Stimulated activated CD4-positive, alpha-beta T cell treated with anti-CD3 and anti-CD28 coated beads, TNF-alpha, amount 100 ng/mL, for 48 hours (primary cell): ENCODE data around the gene UNC13A.
A peak's percentile ranks its signal among the peaks of the same experiment; 100 is the strongest.

Source experiments
- DNase-seq, 3 donors: peaks; one replicate each; pipeline ENCODE4 v3.0.0-alpha.2; 2020; ENCODE audit warnings: low read depth in 3 of 3

Gene UNC13A

DNA sequence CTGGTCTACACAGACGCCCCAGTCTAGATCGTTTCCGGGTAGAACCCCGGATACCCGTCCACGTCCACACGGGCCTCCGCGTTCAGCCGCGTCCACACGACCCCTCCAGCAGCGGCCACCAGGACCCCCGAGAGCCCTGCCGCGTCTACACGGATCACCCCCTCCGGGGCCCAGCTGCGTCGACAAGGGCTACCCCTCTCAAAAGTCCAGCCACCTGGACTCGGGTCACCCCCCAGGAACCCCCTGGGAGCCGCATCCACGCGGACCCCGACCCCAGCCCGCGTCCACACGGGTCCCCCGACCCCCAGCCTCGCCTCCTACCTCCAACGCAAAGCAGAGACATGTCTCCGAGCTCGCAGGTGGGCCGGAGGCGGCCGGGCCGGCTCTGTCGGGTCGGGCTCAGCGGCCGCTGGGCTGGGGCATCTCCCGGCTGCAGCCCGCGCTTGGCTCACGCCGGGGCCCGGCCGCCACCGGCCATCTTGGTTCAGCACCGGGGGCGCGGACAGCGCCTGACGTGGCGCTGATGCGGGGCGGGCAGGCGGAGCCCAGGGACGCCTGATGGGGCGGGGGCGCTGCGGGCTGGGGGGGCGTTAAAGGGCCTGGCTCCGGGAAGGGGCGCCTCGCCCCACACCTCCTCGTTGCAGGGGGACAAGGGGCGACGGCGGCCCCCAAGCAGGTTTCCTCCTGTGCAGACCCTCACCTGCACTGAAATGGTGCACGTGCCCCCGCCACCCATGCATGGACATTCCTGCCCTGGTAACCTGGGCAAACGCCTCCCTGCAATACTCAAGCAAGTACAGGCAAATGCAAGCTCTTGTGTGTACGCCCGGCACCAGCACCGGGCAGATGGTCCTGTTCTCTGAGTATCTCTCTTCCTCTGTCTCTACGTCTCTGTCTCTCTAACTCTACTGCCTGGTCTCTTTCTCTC is at the start of gene UNC13A:
Gene UNC13A, minus strand, starts transcription at position 498 of the 928 bp plus-strand sequence. Its CDS starts 155 bp downstream, at position 343.
- peak in 2 of 3 donors; percentile 14 to 36 for DNase-seq

DNA sequence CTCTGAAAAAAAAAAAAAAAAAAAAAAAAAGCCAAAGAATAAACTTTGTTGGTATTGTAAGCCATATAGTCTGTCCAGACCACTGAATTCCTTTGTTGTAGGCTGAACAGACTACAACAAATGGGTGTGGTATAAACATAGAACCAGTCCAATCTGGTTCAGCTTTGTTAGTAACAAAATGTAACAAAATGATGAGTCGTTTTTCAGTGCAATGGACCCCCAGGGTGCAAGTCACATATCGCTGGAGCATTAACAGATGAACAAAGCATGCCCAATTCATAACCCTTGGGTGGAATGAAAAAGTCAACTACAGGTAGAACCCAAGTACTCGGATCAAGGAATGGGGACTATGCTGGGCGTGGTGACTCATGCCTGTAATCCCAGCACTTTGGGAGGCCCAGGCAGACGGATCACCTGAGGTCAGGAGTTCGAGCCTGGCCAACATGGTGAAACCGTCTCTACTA is 49.6 kb upstream of the UNC13A start:
- DNase-seq = no peak

DNA sequence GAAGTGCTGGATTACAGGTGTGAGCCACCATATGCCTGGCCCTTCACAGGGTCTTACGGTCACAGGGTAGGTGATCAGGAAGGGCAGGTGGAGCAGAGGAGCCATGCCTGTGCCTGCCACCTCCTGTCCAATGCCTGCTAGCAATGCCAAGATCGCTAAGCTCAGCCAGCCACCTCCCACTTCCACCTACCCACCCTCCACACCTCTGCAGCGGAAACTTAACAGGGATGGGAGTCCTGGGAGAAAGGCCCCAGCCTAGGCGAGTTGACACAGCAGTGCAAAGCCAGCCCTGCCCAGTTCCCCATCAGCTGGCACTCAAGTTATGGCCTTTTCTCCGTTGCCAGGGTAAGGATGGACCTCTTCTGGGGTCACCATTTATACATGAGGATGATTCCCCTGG is 47.3 kb upstream of the UNC13A start:
- DNase-seq = no peak

DNA sequence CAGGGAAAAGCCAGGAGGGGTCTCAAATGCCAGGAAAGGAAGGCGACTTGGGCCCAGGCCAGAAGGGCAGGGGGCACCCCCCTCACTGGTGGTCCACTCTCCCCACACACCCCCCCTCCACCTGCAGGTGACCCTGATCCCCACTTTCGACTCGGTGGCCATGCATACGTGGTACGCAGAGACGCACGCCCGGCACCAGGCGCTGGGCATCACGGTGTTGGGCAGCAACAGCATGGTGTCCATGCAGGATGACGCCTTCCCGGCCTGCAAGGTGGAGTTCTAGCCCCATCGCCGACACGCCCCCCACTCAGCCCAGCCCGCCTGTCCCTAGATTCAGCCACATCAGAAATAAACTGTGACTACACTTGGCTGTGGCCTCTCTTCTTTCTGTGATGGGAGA is 46.0 kb upstream of the UNC13A start:
- no peak for DNase-seq

DNA sequence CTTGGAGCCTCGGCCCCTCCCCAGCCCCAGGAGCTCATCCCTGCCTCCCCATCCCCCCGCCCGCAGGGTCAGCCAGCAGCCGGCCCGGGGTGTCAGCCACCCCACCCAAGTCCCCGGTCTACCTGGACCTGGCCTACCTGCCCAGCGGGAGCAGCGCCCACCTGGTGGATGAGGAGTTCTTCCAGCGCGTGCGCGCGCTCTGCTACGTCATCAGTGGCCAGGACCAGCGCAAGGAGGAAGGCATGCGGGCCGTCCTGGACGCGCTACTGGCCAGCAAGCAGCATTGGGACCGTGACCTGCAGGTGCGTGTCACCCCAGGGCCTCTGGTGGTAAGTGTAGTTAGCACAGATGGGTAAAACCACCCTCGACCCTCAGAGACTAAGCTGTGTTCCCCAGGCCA is 45.0 kb upstream of the UNC13A start:
- DNase-seq = no peak

DNA sequence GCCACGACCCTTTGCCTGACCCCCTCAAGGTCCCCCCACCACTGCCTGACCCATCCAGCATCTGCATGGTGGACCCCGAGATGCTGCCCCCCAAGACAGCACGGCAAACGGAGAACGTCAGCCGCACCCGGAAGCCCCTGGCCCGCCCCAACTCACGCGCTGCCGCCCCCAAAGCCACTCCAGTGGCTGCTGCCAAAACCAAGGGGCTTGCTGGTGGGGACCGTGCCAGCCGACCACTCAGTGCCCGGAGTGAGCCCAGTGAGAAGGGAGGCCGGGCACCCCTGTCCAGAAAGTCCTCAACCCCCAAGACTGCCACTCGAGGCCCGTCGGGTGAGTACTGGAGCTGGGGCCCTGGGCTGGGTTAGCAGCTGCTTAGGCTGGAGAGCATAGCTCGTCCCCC is 39.7 kb upstream of the UNC13A start:
- no peak for DNase-seq

DNA sequence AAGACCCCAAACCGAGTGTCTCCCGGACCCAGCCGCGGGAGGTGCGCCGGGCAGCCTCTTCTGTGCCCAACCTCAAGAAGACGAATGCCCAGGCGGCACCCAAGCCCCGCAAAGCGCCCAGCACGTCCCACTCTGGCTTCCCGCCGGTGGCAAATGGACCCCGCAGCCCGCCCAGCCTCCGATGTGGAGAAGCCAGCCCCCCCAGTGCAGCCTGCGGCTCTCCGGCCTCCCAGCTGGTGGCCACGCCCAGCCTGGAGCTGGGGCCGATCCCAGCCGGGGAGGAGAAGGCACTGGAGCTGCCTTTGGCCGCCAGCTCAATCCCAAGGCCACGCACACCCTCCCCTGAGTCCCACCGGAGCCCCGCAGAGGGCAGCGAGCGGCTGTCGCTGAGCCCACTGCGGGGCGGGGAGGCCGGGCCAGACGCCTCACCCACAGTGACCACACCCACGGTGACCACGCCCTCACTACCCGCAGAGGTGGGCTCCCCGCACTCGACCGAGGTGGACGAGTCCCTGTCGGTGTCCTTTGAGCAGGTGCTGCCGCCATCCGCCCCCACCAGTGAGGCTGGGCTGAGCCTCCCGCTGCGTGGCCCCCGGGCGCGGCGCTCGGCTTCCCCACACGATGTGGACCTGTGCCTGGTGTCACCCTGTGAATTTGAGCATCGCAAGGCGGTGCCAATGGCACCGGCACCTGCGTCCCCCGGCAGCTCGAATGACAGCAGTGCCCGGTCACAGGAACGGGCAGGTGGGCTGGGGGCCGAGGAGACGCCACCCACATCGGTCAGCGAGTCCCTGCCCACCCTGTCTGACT is 39.0 kb upstream of the UNC13A start:
- no peak for DNase-seq

DNA sequence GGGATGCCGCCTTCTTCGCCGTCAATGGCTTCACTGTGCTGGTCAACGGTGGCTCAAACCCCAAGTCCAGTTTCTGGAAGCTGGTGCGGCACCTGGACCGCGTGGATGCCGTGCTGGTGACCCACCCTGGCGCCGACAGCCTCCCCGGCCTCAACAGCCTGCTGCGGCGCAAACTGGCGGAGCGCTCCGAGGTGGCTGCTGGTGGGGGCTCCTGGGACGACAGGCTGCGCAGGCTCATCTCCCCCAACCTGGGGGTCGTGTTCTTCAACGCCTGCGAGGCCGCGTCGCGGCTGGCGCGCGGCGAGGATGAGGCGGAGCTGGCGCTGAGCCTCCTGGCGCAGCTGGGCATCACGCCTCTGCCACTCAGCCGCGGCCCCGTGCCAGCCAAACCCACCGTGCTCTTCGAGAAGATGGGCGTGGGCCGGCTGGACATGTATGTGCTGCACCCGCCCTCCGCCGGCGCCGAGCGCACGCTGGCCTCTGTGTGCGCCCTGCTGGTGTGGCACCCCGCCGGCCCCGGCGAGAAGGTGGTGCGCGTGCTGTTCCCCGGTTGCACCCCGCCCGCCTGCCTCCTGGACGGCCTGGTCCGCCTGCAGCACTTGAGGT is 38.1 kb upstream of the UNC13A start:
- DNase-seq = no peak

DNA sequence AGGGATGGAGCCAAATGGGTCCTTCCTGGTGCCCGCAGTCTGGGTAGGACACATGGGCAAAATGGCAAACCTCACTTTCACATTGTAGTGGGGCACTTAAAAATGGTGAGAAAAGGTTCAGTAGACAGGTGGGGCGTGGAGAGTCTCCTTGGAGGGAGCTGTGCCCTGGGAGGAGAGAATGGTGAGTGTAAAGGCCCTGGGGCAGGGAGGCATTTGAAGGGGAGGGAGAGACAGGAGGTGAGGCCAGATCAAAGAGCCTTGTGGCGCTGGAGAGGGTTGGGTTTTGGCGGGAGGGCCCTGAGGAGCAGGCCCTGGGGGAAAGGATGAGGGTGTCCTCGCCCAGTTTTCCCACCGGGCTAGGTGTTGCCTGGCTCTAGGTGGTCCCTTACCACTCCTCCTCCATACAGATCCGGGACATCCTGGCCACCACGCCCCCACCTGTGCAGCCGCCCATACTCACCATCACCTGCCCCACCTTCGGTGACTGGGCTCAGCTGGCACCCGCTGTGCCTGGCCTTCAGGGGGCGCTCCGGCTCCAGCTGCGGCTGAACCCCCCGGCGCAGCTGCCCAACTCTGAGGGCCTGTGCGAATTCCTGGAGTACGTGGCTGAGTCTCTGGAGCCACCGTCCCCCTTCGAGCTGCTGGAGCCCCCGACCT is 37.4 kb upstream of the UNC13A start:
- DNase-seq = no peak

DNA sequence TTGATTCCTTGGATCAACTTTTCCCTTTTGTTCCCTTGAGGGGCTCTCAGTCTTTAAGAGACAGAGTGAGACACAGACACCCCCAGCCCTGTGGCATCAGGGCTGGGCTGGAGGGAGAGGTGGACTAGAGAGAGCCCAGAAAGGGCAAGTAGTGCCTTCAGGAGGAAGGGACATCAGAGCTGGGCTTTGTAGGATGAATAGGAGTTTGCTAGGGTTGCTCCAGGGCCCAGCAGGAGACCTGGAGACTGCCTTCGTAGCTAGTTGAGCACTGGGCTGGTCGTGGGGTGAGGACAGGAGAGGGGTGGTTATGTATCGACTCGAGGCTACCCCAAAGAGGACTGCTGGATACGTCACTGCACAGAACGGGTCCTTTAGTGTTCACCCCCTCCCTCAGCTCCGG is 36.5 kb upstream of the UNC13A start:
- no peak for DNase-seq

DNA sequence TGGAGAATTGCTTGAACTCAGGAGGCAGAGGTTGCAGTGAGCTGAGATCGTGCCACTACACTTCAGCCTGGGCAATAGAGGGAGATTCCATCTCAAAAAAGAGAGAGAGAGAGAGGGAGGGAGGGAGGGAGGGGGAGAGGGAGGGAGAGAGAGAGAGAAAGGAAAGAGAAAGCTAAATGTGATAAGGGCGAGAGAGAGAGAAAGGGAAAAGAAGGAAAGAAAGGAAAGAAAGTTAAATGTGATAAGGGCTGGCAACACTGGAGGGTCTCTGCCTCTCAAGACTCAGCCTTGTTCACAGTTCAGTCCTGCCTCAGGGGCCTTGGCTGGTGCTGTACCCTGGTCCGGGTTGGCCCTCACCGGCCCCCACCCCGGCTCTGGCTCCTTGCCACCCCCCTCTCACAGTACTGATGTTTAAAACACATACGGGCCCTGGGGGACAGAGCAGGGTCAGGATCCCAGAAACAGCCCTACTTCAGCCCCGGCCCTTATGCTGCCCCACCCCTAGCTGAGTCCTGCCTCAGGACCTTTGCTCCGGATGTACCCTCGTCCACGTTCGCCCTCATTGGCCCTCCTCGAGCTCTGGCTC is 34.6 kb upstream of the UNC13A start:
- DNase-seq = no peak

DNA sequence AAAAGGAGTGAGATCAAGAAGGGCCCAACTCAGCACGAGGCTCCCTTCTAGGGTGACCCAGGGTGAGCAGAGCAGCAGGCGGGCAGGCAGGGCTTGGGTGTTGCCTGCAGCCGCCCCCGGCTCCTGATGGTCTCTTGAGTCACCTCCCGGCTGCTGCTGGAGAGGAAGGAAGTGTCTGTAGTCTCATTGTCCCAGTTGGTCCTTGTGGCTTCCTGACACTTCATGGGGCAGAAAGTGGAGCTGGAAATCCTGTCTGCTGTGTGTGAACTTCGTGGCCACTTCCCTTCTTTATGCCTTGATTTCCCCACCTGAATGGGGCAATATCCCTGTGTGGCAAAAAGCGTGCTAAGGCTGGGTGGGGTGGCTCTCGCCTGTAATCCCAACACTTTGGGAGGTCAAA is 33.7 kb upstream of the UNC13A start:
- no peak for DNase-seq

DNA sequence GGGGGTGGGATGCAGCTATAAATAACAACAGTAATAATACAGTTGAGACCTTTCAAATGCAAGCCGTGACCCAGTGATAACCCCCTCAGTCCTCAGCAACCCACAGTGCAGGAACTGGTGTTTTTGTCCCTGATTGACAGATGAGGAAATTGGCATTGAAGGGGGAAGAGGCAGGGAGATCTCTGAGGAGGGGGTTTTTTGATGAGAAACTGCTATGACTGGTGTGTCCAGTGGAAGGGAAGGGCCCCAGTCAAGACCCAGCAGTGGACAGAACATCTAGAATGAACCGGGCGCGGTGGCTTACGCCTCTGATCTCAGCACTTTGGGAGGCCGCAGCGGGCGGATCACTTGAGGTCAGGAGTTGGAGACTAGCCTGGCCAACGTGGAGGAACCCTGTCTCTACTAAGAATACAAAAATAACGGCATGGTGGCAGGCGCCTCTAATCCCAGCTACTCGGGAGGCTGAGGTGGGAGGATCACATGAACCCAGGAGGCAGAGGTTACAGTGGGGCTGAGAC is 33.0 kb upstream of the UNC13A start:
- no peak for DNase-seq

DNA sequence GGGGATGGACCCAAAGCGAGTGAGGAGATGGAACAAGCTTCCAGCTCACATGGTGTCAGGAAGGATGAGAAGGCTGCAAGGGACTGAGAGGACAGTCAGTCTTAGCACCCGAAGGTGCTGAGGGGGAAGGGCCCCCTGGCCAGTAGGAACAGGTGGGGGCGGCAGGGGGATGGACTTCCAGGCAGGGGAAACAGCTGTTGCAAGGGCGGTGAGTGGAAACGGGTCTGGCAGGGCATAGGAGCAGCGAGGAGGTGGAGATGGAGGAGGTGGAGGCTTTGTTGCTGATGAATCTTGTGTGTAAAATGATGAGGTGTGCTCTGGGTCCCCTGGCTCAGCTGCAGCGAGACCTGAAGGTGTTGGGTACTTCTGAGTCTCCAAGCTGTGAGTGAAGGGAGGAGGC is 32.3 kb upstream of the UNC13A start:
- DNase-seq = no peak

DNA sequence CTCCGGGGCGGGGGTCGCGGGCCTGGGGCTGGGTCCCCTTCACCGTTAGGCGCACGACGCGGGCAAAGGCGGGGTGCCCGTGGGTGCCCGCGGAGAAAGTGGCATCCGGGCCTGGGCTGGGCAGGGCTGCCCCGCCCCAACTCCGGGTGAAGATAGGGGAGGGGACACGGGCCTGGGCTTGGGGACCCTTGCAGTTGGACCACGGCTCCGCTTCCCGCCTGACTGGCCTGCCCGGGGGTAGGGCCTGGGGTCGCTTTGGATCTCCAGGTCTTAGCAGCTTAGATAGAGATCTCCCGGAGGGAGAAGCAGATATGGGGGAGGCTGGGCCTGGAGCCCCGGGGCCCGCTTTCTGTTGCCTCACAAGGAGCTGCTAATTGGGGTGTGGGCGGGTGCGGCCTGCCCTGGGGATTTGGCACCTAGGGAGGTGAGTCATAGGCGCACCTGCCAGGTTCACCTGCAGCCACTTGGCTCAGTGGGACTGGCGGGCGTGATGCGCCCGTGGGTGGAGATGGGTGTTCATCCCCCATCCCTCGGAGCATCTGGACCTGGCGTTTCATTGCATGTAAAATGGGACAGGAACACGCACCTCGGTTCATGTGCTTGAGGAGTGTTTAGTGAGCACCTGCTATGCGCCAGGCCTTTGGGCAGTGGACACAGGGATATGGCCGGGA is 31.7 kb upstream of the UNC13A start:
- peak in 1 of 3 donors; percentile 28 for DNase-seq

DNA sequence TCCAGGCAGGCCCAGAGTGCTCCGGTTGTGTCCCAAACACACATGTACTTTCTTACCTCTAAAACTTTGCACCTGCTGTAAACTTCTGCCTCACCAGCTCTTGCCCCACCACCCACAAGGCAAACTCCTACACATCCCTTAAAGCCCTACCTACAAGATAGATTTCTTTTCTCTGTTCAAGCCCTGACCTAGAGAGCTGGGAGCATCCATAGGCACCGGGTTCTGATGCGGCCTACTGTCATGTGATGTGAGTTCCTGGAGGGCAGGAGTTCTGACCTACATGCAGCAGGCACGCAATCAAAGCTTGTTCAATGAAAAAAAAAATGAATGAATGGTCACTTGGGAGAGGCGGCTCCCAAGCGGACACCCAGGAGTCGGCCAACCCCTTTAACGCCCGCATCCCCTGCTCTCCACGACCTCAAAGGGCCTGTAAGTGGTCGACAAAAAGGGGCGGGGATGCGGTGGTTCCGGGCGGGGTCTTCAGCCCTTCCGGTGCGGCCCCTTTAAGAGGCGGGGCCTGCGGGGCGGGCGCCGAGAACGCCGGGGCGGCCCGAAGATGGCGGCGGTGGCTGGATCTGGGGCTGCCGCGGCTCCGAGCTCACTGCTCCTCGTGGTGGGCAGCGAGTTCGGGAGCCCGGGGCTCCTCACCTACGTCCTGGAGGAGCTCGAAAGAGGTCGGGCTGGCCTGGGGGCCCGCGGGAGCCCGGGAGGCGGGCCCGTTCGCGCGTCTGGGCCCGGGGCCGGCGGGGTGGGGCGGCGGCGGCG is 31.0 kb upstream of the UNC13A start, which contains the start of gene MAP1S:
Gene MAP1S, plus strand, starts transcription at position 534 of the 765 bp plus-strand sequence. Its CDS starts 23 bp downstream, at position 557.
- DNase-seq = peak in 2 of 3 donors; percentile 39 to 68

DNA sequence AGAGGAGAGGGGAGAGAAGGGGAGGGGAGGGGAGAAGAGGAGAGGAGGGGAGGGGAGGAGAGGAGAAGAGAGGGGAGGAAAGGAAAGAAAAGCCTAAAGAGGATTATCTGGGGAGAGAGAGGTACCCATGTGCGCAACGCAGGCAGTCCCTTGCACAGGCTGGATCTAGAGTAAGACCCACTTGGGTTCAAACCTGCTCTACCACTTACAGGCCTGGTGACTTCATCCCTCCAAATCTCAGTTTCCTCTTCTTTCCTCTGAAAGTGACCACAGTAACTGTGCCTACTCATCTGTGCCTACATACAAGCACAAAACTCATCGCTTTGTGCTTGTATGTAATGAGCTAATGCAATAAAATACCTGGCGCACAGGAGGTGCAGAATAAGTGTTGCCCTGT is 30.4 kb upstream of the UNC13A start:
- DNase-seq = peak in 1 of 3 donors; percentile 4

DNA sequence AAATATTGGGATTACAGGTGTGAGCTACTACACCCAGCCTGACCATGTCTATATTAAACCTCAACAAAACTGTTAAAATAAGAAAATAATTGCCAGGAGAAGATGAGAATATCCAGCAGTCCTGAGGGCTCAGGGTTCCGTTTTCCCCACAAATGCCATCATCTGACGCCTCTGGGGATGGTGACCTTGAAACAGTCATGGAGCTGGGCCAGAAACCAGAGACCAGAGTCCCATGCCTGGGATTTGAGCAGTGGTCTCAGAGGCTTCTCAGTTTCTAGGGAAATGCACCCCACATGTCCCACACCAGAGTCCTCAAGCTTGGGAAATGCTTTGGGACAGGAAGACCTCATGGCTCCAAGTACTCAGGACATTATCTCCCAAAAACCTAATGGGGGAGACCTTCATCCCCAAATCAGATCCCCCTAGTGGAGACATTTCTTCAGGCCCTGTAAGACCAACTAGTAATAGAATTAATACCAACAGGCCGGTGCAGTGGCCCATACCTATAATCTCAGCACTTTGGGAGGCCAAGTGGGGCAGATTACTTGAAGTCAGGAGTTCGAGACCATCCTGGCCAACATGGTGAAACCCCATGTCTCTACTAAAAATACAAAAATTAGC is 28.3 kb upstream of the UNC13A start:
- no peak for DNase-seq

DNA sequence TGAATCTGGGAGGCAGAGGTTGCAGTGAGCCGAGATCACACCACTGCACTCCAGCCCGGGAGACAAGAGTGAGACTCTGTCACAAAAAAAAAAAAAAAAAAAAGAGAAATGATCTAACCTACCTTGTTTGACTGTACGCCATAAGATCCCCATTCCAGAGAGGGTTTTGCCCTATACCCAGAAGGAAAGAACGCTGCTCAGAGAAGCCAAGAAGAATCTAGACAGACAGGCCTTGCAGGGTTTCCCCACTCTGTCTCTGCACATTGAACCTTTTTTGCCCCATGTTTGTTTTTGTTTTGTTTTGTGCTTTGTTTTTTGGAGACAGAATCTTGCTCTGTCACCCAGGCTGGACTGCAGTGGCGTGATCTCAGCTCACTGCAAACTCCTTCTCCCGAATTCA is 23.7 kb upstream of the UNC13A start:
- no peak for DNase-seq
